ENCODE measurements around the gene DUSP7.

DUSP7 gene

GRCh38 chr3:52086976-52087663, 30.7 kb upstream of the DUSP7 start:
- DNase-seq (ENCODE audit: low read depth in 3 of 3, low spot score in 1 of 3), result no peak

DNA sequence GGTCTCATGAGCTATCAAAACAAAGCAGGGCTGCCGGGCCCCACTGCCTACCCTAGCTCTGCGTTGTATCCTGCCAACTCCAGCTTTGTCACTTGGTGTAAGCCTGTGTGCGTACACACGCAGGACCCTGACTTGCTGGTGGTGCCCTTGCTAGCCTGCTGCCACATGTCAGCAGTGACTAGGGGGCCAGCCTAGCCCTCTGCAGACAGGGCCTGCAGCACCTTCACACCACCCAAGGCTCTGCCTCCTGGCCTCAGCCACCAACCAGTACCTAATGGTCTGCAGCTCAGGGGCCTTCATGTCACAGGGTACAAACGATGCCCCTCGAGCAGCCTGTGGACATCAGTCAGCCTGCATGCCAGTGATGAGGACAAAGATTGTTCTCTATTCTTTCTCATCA, 30.1 kb upstream of the DUSP7 start:
- no peak for DNase-seq (ENCODE audit: low read depth in 3 of 3, low spot score in 1 of 3)

- no peak for DNase-seq (ENCODE audit: low read depth in 3 of 3, low spot score in 1 of 3)
Observed at GRCh38 chr3:52085681-52086282, 29.4 kb upstream of the DUSP7 start.

- no peak for DNase-seq (ENCODE audit: low read depth in 3 of 3, low spot score in 1 of 3)
Observed at GRCh38 chr3:52084954-52085680, 28.7 kb upstream of the DUSP7 start.

GRCh38 chr3:52084216-52084945, 28.0 kb upstream of the DUSP7 start:
- no peak for DNase-seq (ENCODE audit: low read depth in 3 of 3, low spot score in 1 of 3)

DNA sequence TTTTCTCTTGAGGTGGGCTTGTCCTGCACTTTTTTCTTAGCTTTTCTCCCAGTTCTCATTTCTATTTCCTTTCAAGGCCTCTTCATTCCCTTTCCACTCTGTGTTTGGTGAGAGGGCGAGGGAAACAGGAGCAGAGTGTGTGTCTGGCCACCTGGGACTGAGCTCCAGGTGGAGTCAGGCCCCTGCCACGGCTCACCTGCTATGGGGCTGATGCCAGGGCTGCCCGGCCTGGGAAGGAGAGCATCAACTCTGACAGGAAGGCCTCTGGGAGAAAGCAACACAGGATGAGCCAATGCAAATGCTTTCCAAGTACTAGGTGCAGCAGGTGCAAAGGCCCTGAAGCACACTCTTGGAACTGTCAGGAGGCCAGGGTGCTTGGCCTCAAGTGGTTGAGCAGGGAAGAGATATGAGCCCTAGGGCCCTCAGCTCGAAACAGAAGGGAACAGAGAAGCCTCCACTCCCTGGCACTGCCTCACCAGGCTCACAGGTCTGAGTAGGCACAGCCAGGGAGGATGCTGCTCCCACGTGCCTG, 27.3 kb upstream of the DUSP7 start:
- no peak for DNase-seq (ENCODE audit: low read depth in 3 of 3, low spot score in 1 of 3)

DNA sequence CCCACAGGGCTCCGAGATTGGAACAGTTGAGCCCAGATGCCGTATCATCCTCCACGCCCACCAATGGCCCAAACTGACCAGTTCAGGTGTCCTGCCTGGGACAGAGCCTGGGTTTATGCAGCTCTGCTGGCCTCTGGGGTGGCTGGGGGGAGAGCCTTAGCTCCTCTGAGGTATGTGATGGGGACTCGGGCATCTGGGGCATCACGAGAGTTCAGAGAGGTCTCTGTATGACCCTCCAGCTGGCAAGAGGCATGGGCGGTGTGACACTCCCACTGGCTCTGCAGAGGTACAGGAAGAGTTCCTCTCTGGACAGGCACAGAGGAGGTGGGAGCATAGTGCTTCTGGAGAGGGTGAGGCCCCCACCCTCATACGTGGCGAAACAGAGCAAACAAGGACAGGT, 26.6 kb upstream of the DUSP7 start:
- no peak for DNase-seq (ENCODE audit: low read depth in 3 of 3, low spot score in 1 of 3)

DNA sequence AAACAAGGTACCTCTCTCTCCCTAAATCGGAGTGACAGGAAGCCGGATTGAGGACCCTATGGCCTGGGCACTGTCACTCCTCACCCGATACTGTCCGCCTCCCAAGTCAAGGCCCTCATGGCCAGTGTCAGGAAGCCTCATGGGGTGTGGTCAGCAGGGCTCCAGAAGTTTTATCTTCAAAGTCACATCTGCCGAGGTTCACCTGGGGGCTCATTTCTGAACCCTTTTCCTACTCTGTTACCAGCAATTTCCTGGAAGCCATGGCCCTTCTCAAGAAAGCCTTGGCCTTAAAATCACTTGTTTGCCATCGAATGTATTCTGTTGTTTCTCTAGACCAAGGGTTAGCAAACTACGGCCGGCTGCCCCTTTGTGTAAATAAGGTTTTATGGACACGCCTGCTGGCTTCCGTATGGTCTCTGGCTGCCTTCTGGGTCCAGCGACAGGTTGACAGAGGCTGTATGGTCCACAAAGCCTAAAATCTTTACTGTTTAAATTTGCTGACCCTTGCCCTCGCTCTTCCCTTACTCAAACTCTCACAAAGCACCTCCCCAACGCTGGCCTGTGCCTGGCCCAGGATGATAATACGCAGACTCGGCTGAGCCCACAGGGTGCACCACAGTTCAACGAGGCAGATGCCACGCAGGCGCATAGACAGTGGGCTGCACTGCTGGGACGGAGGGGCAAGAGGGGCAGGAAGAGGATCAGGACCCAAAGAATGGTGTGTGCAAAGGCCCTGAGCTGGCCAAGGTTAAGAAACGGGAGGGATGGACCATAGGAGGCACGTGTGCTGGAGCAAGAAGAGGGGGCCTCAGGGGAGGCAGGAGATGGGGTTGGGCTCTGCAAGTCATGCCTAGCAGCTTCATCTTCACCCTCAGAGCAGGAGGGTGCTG, 24.7 kb upstream of the DUSP7 start:
- no peak for DNase-seq (ENCODE audit: low read depth in 3 of 3, low spot score in 1 of 3)

GRCh38 chr3:52079958-52080357, 23.6 kb upstream of the DUSP7 start:
- DNase-seq (ENCODE audit: low read depth in 3 of 3, low spot score in 1 of 3), result no peak

DNA sequence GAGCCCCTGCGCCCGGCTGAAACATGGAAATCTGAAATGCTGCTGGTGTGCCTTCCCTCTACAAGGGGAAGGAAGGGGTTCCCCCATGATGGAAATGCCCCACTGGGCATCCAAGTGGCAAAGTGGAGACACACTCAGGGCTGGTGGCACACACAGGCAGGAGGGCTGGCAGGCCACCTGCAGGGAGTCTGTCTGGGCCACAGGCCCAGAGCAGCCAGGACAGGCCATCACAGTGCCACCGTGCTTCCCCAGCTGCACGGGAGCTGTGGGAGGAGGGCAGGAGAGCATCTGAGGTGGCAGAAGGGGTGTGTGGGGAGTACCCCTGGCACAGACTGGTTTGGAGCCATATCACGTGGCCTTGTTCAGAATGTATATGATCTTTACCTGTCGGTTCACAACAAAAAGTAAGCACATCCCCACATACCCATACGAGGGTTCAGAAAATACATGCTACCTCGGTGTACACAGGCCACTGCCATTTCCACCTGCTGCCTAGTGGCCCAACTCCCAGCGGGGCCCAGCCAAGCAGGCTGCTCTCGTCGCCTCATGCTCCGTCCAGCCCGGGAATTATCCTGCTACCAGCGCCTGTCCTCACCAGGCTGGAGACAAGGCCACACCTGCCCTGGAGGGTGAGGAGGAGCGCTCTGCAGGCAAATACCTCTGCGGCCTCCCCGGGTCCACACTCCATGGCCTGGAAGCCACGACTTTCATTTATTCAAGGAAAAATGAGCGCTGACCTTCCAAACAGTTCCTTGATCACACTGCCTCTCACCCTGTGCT, 22.6 kb upstream of the DUSP7 start:
- no peak for DNase-seq (ENCODE audit: low read depth in 3 of 3, low spot score in 1 of 3)

- no peak for DNase-seq (ENCODE audit: low read depth in 3 of 3, low spot score in 1 of 3)
Observed at GRCh38 chr3:52077925-52078324, 21.6 kb upstream of the DUSP7 start.

- DNase-seq (ENCODE audit: low read depth in 3 of 3, low spot score in 1 of 3), result no peak
Observed at GRCh38 chr3:52076896-52077780, 20.8 kb upstream of the DUSP7 start.

- DNase-seq (ENCODE audit: low read depth in 3 of 3, low spot score in 1 of 3), result no peak
Observed at GRCh38 chr3:52073490-52073889, 17.1 kb upstream of the DUSP7 start.

- no peak for DNase-seq (ENCODE audit: low read depth in 3 of 3, low spot score in 1 of 3)
Observed at GRCh38 chr3:52072471-52072870, 16.1 kb upstream of the DUSP7 start.

DNA sequence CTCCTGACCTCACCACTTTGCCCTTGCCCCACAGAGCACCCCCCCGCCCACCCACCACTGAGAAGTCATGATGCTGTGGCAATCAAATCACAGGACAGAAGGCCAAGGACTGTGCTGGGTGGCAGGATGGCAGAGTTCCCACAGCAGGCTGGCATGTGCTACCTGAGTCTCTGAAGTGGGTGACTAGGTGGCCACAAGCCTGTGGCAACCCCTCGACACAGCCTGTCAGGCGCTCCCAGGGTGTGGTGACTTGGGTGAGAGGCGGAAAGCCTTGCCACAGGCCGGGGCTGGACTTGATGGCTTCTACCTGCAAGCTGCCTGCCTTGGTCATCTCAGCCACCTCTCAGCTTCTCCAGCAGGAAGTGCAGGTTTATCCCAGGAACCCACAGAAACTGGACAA, 15.6 kb upstream of the DUSP7 start:
- no peak for DNase-seq (ENCODE audit: low read depth in 3 of 3, low spot score in 1 of 3)

DNA sequence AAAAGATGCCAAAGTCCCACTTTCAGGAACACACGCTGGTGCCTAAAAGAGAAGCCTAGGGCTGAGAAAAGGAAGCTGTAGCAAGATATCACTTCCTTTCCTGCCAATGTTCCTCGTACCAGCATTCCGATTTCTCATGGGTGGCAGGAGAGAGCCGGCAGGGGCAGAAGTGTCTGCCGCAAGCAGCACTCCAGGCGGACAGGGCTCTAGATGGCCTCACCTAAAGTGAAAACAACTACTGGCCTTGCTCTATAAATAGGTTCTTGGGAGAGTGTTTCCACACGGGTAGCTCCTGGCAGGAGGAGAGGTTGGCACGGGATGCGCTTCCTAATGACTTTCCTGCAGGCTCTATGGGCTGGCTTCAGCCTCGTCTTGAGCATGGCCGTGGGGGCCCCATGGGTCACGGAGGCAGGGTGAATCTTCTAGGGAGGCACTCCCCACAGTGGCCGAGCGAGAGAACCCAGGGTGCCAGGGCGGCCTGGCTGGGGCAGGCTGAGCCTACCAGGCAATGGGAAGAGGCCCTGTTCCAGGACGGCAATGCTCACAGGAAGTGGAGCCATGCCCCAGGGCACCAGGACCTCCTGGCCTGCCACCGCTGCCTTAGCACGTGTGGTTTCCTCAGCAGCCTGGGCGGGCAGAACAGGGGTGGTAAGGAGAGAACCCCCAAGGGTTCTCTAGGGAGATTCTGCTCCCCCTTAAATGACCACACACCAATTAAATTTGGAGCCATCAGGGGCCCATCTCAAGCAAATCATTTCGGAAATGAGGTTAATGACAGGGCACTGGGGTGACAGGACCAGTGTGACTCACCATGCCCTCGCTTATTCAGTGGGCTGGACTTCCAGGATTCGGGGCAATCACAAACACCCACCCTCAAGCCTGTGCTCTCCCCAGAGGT, 14.6 kb upstream of the DUSP7 start:
- no peak for DNase-seq (ENCODE audit: low read depth in 3 of 3, low spot score in 1 of 3)

GRCh38 chr3:52069855-52070254, 13.5 kb upstream of the DUSP7 start:
- no peak for DNase-seq (ENCODE audit: low read depth in 3 of 3, low spot score in 1 of 3)

- DNase-seq (ENCODE audit: low read depth in 3 of 3, low spot score in 1 of 3), result no peak
Observed at GRCh38 chr3:52069135-52069534, 12.8 kb upstream of the DUSP7 start.

Measured in stimulated activated CD4-positive, alpha-beta T cell treated with anti-CD3 and anti-CD28 coated beads, TNF-alpha, amount 100 ng/mL, for 1 hour (primary cell).